GM12892 (cell line): ENCODE data around the gene PLEKHN1.

Source experiments
- POLR2A ChIP-seq: IDR thresholded peaks from 2 replicates; pipeline ENCODE4 v1.6.1; 2011; ENCODE audit warnings: low read depth, low read length, control low read depth
- POLR2AphosphoS5 ChIP-seq: IDR thresholded peaks from 2 replicates; pipeline ENCODE4 v1.6.1; 2011; ENCODE audit warnings: low read depth, low read length, control low read depth
- TAF1 ChIP-seq: IDR thresholded peaks from 2 replicates; pipeline ENCODE4 v1.6.1; 2011; ENCODE audit warnings: low read depth, mild to moderate bottlenecking, control low read depth, low read length, borderline replicate concordance

GRCh38 chr1:972726-973458, 6.6 kb downstream of the PLEKHN1 start:
- TF ChIP-seq POLR2A (no peak), POLR2AphosphoS5 (no peak), TAF1 (no peak)
